Subcutaneous abdominal adipose tissue (tissue), 5 donors: ENCODE data around the gene SCARB1.
A peak's percentile ranks its signal among the peaks of the same experiment; 100 is the strongest.

ENCODE experiments used
- H3K27ac ChIP-seq: one replicate; pipeline ENCODE4 v1.7.0; 2013; ENCODE audit warnings: low read depth, mild to moderate bottlenecking, inconsistent platforms, low read length, moderate library complexity
- H3K27me3 ChIP-seq, 5 donors: one replicate each; pipeline ENCODE4 v1.7.0; 2013; ENCODE audit warnings: low read length in 5 of 5, inconsistent platforms in 1 of 5; ENCODE audit not compliant: control insufficient read depth in 5 of 5, insufficient read depth in 4 of 5
- H3K36me3 ChIP-seq, 5 donors: one replicate each; pipeline ENCODE4 v1.7.0; 2013; ENCODE audit warnings: low read length in 5 of 5; ENCODE audit not compliant: control insufficient read depth in 5 of 5, insufficient read depth in 5 of 5
- H3K4me1 ChIP-seq, 5 donors: one replicate each; pipeline ENCODE4 v1.7.0; 2013; ENCODE audit warnings: low read length in 5 of 5, mild to moderate bottlenecking in 3 of 5, moderate library complexity in 1 of 5; ENCODE audit not compliant: control insufficient read depth in 5 of 5, insufficient read depth in 5 of 5
- H3K4me3 ChIP-seq, 5 donors: one replicate each; pipeline ENCODE4 v1.7.0; 2013; ENCODE audit warnings: low read length in 5 of 5, low read depth in 1 of 5
- H3K9ac ChIP-seq, 5 donors: one replicate each; pipeline ENCODE4 v1.7.0; 2013; ENCODE audit warnings: low read length in 5 of 5, mild to moderate bottlenecking in 4 of 5, moderate library complexity in 3 of 5
- H3K9me3 ChIP-seq, 5 donors: one replicate each; pipeline ENCODE4 v1.7.0; 2013; ENCODE audit warnings: low read length in 5 of 5; ENCODE audit not compliant: control insufficient read depth in 5 of 5
- donor health status: healthy.
- donor health status: healthy.
- donor health status: healthy.
- donor health status: healthy.
- donor health status: healthy.

Gene SCARB1

GRCh38 chr12:124812979-124813378 is 50.7 kb downstream of the SCARB1 start:
- Histone ChIP-seq H3K4me3 (no peak overlapping the region), H3K27ac (no peak overlapping the region), H3K27me3 (no peaks in the 10 kb centered on the region), H3K9me3 (no peaks in the 10 kb centered on the region), H3K9ac (no peak overlapping the region), H3K36me3 (peaks cover 0 to 73% (median 59%) of the 10 kb centered on the region in 5 donors), H3K4me1 (peaks cover 0 to 9% (median 0%) of the 10 kb centered on the region in 5 donors)

- H3K27ac ChIP-seq = no peak overlapping the region
- H3K4me1 ChIP-seq = peaks cover 0 to 9% (median 0%) of the 10 kb centered on the region in 5 donors
- H3K27me3 ChIP-seq = no peaks in the 10 kb centered on the region
- H3K36me3 ChIP-seq = peaks cover 0 to 79% (median 66%) of the 10 kb centered on the region in 5 donors
- H3K9ac ChIP-seq = no peak overlapping the region
- H3K9me3 ChIP-seq = no peaks in the 10 kb centered on the region
- H3K4me3 ChIP-seq = no peak overlapping the region
Measured at GRCh38 chr12:124812356-124812755, 51.3 kb downstream of the SCARB1 start.

GRCh38 chr12:124811633-124812032 is 52.0 kb downstream of the SCARB1 start:
- no peak overlapping the region for H3K9ac ChIP-seq
- H3K4me1 ChIP-seq = peaks cover 0 to 9% (median 0%) of the 10 kb centered on the region in 5 donors
- no peak overlapping the region for H3K4me3 ChIP-seq
- H3K9me3 ChIP-seq = no peaks in the 10 kb centered on the region
- no peak overlapping the region for H3K27ac ChIP-seq
- no peaks in the 10 kb centered on the region for H3K27me3 ChIP-seq
- peaks cover 0 to 79% (median 66%) of the 10 kb centered on the region in 5 donors for H3K36me3 ChIP-seq

- H3K4me3 ChIP-seq = no peak overlapping the region
- no peak overlapping the region for H3K27ac ChIP-seq
- H3K9ac ChIP-seq = no peak overlapping the region
- H3K27me3 ChIP-seq = no peaks in the 10 kb centered on the region
- peaks cover 0 to 3% (median under 1%) of the 10 kb centered on the region in 5 donors for H3K4me1 ChIP-seq
- peaks cover 0 to 82% (median 61%) of the 10 kb centered on the region in 5 donors for H3K36me3 ChIP-seq
- H3K9me3 ChIP-seq = no peaks in the 10 kb centered on the region
Measured at GRCh38 chr12:124809878-124810277, 53.8 kb downstream of the SCARB1 start.

GRCh38 chr12:124809391-124809790 is 54.3 kb downstream of the SCARB1 start:
- no peak overlapping the region for H3K4me3 ChIP-seq
- peaks cover 0 to 78% (median 57%) of the 10 kb centered on the region in 5 donors for H3K36me3 ChIP-seq
- H3K27me3 ChIP-seq = no peaks in the 10 kb centered on the region
- no peak overlapping the region for H3K9ac ChIP-seq
- H3K4me1 ChIP-seq = peaks cover 0 to 6% (median 4%) of the 10 kb centered on the region in 5 donors
- no peak overlapping the region for H3K27ac ChIP-seq
- no peaks in the 10 kb centered on the region for H3K9me3 ChIP-seq

- peaks cover 0 to 68% (median 46%) of the 10 kb centered on the region in 5 donors for H3K36me3 ChIP-seq
Measured at GRCh38 chr12:124808272-124808671, 55.4 kb downstream of the SCARB1 start.

GRCh38 chr12:124805876-124806668 is 57.6 kb downstream of the SCARB1 start:
- Histone ChIP-seq H3K27ac (no peak overlapping the region), H3K9ac (no peak overlapping the region), H3K4me3 (no peak overlapping the region), H3K4me1 (peaks cover 0 to 14% (median 9%) of the 10 kb centered on the region in 5 donors), H3K27me3 (no peaks in the 10 kb centered on the region), H3K36me3 (peaks cover 0 to 60% (median 40%) of the 10 kb centered on the region in 5 donors), H3K9me3 (no peaks in the 10 kb centered on the region)

More at GRCh38 chr12:124808272-124808671, 55.4 kb downstream of the SCARB1 start:
- Histone ChIP-seq H3K9me3 (no peaks in the 10 kb centered on the region), H3K4me1 (peaks cover 0 to 14% (median 9%) of the 10 kb centered on the region in 5 donors), H3K27me3 (no peaks in the 10 kb centered on the region), H3K4me3 (no peak overlapping the region), H3K27ac (no peak overlapping the region), H3K9ac (no peak overlapping the region)

GRCh38 chr12:124805050-124805449 is 58.6 kb downstream of the SCARB1 start:
- peaks cover 0 to 14% (median 9%) of the 10 kb centered on the region in 5 donors for H3K4me1 ChIP-seq
- H3K9me3 ChIP-seq = no peaks in the 10 kb centered on the region
- no peak overlapping the region for H3K4me3 ChIP-seq
- H3K9ac ChIP-seq = no peak overlapping the region
- H3K27ac ChIP-seq = no peak overlapping the region
- no peaks in the 10 kb centered on the region for H3K27me3 ChIP-seq
- peaks cover 0 to 59% (median 42%) of the 10 kb centered on the region in 5 donors for H3K36me3 ChIP-seq

GRCh38 chr12:124804011-124804621 is 59.5 kb downstream of the SCARB1 start:
- no peak overlapping the region for H3K9ac ChIP-seq
- peaks cover 0 to 14% (median 9%) of the 10 kb centered on the region in 5 donors for H3K4me1 ChIP-seq
- peak overlapping the region in 3 of 5 donors; percentile 13 to 48 (median 37) for H3K4me3 ChIP-seq
- H3K36me3 ChIP-seq = peaks cover 0 to 60% (median 46%) of the 10 kb centered on the region in 5 donors
- no peaks in the 10 kb centered on the region for H3K27me3 ChIP-seq
- H3K27ac ChIP-seq = no peak overlapping the region
- H3K9me3 ChIP-seq = no peaks in the 10 kb centered on the region

- Histone ChIP-seq H3K27me3 (no peaks in the 10 kb centered on the region), H3K27ac (no peak overlapping the region)
Measured at GRCh38 chr12:124802361-124802760, 61.3 kb downstream of the SCARB1 start.

More at GRCh38 chr12:124802361-124802760, 61.3 kb downstream of the SCARB1 start:
- H3K4me3 ChIP-seq = no peak overlapping the region
- H3K9ac ChIP-seq = no peak overlapping the region
- peaks cover 4 to 68% (median 53%) of the 10 kb centered on the region in 5 donors for H3K36me3 ChIP-seq
- peaks cover 2 to 19% (median 14%) of the 10 kb centered on the region in 5 donors for H3K4me1 ChIP-seq
- no peaks in the 10 kb centered on the region for H3K9me3 ChIP-seq
